ENCODE data around the gene RNF217.
A peak's percentile ranks its signal among the peaks of the same experiment; 100 is the strongest.
"Not testable (repeated sequence)": the region's sequence is repeated elsewhere in the genome, so short reads cannot be mapped to it uniquely, and the experiment has no call there.

RNF217 gene

DNA sequence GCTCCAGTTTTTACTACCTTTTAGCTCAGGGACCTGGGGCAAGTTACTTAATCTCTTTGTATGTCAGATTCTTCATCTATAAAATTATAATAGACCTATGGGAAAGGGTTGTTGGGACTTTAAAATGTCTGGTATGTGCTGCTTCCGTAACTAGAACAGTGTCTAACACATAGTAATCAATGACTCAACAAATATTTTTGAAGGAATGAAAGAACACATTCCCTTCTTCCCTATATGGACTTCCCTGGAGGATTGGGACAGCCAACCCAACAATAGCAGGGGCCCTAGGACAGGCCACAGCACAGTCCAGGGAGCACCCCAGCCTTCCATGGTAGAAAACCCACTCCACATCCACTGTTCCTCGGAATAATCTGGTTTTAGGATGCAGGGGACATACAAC lies 140.7 kb downstream of the RNF217 start:
- no peak for DNase-seq

DNA sequence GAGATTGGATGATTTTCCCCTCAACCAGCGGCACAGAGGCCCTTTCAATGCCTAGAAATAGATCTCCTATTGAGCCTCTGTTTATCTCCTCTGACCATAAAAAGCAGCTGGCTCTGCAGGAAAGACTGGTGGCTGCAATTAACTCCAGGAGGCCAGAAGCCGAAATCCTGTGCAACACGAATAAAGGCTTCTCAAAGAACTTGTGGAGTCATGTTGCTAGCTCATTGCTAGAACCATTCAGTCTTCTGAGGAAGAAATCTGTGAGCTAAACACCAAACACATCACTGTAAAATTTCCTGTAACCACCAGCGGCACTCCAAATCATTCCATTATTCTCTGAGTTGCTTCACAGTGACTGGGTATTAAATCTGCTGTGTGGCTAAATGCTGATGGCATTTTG lies 142.2 kb downstream of the RNF217 start:
- DNase-seq, result no peak

DNA sequence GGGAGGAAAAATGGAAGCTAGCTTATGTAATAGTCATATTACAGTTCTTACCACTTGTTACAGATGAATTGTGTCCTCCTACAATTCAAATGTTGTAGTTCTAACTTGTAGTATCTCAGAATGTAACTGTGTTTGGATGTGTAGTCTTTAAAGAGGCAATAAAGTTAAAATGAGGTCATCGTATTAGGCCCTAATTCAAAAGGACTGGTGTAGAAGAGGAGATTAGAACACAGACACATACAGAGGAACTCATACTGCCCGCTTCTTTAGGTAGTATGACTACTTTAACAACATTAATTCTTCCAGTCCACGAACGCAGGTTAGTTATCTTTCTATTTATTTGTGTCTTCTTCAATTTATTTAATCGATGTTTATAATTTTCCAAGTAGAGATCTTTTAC lies 144.8 kb downstream of the RNF217 start:
- DNase-seq, result no peak

DNA sequence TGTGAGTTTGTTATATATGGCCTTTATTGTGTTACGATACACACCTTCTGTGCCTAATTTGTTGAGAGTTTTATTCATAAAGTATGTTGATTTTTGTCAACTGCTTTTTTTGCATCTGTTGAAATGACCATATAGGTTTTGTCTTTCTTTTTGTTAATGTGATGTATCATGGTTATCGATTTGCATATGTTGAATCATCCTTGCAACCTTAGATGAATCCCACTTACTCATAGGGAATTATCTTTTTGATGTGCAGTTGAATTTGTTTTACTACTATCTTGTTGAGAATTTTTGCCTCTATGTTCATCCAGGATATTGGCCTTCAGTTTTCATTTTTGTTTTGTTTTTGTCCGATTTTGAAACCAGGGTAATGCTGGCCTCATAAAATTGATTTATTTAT lies 145.7 kb downstream of the RNF217 start:
- no peak for DNase-seq

DNA sequence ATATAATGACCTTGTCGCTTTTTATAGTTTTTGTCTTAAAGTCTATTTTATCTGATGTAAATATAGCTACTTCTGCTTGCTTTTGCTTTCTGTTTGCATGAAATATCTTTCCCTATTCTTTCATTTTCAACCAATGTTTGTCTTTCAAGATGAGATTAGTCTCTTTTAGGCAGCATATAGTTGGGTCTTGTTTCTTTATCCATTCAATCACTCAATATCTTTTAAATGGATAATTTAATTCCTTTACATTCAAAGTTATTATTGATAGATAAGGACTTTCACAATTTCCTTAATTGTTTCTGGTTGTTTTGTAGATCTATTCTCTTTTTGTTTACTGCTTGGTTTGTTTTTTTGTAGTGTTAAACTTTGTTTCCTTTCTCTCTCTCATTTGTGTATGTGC lies 147.8 kb downstream of the RNF217 start:
- DNase-seq, result no peak

DNA sequence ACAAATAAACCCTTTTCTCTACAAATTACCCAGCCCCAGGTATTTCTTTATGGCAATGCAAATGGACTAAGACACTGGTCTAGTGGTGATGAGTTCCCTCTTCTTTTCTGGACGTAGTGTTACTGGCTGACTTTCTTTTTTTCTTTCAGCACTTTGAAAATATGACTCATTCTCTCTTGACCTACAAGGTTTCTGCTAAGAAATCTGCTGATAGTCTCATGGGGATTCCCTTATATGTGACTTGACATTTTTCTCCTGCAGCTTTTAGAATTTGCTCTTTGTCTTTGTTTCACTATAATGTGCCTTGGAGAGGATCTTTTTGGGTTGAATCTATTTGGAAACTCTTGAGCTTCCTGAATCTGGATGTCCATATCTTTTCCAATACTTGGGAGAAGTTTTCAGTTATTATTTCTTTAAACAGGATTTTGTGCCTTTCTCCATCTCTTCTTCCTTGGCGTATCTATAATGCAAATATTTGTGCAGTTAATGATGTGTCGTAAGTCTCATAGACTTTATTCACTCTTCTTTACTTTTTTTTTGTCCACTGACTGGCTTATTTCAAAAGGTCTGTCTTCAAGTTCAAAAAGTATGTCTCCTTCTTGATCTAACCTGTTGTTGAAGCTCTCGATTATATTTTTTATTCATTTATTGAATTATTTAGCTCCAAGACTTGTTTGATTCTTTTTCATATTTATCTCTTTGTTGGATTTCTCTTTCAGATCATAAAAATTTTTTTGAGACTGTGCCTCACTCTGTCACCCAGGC lies 149.2 kb downstream of the RNF217 start:
- DNase-seq, result no peak

DNA sequence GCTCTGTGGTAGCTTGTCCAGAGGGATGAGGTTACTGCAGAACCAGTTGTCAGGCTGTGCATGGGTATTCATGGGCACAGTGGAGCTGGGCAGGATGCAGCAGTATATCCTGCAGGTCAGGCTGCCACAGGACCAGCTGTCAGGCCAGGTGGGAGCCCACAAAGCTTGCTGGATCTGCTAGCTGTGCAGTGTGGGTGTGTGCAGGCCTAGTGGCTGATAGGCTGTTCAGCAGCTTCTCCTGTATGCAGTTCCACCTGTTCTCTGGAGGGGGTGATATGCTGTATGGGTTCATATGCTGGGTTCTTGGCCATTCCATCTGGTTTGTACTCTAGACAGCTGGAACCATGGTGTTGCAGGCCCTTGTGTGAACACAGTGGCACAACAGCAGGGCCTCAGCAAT lies 150.7 kb downstream of the RNF217 start:
- DNase-seq, result no peak

DNA sequence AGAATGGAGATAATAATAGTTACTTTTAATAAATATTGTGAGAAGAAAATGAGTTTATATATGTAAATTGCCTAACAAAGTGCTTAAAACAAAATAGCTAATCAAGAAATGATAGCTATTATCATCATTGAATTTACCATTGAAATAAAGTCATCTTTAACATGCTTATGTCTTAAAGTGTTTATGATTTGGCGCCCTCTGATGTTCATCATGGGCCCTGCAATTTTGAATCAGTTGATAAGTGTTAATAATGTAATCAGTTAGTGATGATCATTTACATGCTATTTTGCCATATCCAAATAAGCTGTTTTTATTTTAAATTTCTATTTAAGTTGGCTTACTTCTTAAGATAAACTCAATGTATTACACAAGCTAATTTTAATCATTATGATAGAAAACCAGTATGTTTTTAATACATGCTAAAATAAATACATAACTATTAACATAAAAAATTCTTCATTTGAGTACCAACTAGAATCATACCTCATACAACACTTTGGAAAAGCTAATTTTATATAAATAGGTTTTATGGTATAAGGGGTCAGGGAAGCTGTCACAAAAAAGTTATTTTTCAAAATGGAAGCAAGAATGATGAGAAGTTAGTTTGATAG lies 152.1 kb downstream of the RNF217 start:
- peak; percentile 42 for DNase-seq

DNA sequence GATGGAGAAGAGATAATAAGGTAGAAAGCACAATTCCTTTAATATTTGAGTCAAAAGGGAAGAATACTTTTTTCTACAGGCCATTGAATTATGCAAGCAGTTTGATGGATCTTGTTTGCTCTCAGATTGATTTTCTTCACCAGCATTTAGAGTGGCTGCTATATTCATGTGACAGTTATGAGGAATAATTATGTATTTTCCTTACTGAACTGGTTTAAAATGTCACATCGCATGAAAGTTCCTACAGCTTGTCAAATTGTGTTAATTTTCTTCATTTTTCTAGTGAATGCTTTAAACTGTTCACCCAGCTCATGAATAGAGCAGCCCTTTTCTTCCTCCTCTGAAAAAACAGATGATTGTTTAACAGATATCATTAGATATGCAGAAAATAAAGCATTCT lies 153.9 kb downstream of the RNF217 start:
- DNase-seq, result no peak

DNA sequence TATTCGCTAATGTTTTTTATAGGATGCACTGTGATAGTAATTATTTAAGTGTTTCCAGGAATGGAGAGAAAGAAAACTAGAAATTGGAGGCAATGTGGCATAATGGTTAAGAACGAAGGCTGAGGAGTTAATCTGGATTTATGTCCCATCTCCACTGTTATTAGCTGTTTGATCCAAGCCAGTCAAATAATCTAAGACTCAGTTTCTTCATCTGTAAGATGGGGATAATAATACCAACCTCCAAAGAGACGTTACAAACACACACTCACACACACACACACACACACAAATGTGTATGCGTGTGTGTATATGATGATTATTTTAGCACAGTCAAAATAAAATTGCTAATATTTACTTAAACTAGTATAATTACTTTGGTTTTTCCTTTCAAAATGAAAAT lies 154.5 kb downstream of the RNF217 start:
- no peak for DNase-seq

DNA sequence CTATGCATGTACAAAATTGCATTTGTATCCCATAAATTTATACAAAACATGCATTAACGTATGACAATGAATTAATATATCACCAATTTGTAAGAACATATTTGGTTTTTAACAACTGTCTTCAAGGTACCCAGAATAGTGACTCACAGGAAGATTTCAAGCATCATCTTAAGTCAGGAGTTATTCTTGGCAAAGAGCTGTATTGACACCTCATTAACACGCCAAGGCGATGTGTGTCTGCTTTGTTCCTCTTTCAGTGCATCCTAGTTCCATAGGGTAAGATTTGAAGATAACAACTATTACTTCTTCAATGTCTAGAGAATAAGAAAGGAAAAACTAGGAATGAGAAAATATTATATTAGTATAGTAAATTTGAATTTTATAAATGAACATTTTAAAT lies 155.6 kb downstream of the RNF217 start:
- no peak for DNase-seq

DNA sequence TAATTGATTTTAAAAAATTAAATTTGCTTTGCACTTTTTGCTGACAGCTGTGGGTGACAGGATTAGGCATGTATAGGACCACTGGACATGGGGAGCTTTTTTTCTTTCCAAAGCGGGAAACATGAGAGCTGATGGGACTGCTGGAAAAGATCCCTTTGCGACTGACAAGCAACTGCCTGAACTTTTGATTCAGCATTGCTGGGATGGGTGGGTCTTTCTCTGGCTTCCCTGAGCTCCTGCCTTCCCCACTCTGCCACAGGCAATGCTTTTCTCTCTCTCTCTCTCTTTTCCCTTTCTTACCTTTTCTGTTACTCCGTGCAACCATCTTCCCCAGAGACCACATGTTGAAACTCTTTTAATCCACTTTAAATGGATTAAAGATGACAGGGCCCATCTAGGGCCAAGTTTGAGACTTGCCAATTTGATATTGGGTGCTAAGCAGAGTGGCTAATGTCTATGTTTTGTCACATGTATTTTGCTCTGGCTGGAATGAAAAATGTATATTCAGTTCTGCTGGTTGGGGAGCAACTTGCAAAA lies 157.9 kb downstream of the RNF217 start:
- DNase-seq, result no peak

DNA sequence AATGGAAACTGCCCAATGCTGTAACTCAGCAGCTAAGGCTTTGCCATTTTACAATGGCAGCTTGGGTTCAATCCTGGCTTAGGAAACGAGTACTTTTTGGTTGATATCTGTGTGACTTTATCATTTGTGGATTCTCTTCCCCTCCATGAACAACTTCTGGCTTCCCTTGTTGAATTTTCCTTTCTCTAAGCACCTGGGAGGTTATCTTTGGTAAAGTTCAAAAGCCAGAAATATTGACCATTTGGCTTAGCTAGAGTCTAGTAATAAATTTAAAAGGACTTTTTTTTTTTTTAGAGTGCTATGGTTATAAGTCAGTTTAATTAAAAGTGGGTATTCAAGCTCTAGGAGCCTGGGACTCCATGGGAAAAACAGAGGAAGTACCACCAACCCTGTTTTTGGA lies 159.7 kb downstream of the RNF217 start:
- no peak for DNase-seq

DNA sequence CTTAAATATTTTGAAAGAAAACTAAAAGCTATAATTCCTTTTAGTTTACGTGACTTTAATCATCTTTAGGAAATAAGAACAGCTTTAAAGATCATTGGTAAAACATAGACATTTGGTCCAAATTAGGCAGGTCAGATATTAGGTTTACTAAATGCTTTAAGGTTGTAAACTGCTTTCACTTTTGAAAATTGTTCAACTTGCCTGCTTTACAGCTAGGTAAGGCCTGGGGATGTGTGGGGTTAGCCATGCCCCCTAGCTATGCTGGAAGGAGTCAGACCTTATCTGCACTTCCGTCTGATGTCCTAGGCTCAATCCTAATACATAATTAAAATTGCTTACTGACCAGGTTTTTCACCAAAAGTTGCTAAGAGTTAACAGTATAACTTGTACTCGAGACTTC lies 160.8 kb downstream of the RNF217 start:
- DNase-seq, result no peak

DNA sequence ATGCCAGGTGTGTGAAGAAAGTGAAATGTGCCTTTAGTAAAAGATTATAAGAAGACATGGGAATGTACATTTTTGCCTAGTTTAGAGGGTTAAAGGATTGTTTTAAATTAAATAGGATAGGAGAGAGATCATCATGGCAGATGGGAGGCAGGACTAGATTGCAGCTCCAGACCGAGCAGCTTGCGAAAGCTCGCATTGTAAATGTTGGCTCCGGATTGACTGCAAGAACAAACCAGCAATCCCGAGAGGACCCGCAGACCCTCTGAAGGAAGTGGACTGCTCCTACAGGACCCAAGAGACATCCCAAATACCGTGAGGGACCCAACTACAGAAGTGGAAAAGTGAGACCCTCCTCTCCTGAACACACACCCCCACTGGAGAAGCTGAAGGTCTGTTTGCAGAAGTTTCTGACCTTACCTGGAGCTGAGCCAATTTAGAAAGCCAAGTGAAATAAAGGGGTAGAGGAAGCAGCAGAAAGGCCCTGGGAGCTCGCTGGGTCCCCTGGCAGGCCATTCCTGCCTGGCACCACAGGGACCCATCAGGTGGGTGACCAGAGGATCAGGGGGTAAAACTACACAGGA lies 161.3 kb downstream of the RNF217 start:
- no peak for DNase-seq

DNA sequence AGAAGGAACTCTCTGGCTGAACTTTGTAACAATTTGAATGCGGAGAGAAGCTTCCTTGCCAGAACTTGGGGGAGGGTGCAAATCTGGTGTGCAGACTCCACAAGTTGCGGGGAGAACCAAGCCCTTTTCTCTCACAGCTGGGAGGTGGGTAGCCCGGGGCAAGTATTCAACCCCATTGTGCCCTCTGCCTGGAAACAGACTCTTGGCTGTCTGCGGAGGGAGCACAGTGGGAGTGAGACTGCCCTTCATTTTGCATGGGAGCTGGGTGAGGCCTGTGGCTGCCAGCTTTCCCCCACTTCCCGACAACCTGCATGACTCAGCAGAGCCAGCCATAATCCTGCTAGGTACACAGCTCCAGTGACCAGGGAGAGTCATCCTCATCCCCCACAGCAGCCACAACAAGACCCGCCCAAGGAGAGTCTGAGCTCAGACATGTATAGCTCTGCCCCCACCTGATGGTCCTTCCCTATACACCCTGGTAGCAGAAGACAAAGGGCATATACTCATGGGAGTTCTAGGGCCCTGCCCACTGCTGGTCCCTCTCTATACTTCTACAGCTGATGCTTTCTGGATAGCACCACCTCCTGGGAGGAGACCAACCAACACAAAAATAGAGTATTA lies 161.9 kb downstream of the RNF217 start:
- no peak for DNase-seq

DNA sequence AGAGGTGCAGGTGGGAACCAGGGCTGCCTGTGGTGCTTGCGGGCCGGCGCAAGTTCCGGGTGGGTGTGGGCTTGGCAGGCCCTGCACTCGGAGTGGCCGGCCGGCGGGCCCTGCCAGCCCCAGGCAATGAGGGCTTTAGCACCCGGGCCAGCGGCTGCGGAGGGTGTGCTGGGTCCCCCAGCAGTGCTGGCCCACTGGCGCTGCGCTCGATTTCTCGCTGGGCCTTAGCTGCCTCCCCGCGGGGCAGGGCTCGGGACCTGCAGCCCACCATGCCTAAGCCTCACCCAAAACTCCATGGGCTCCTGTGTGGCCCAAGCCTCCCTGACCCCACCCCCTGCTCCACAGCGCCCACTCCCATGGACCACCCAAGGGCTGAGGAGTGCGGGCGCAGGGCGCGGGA lies 163.6 kb downstream of the RNF217 start:
- DNase-seq, result not testable (repeated sequence)

DNA sequence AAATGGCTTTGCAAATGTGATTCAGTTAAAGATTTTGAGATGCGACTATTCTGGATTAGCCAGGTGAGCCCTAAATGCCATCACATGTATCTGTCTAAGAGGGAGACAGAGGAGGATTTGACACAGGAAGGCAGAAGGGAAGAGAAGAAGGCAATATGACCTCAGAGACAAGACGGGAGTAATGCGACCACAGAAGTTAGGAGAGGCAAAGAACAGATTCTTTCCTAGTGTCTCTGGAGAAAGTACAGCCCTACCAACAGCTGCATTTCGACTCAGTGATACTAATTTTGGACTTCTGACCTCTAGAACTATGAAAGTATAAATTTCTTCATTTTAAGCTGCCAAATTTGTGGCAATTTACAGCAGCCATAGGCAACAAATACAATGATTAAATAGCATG lies 167.1 kb downstream of the RNF217 start:
- no peak for DNase-seq

DNA sequence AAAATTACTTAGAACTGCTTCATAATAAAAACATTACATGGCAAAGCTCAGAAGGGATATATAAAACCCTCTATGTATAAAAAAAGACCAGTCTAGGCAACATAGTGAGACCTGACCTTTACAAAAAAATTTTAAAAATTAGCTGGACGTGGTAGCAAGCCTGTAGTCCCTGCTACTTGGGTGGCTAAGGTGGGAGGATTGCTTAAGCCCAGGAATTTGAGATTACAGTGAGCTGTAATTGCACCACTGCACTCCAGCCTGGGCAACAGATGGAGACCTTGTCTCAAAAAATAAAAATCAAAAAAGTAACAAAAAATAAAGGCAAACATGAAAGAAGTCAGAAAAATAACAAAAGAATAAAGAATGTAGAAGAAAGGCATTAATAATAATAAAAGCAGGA lies 169.8 kb downstream of the RNF217 start:
- DNase-seq, result no peak

DNA sequence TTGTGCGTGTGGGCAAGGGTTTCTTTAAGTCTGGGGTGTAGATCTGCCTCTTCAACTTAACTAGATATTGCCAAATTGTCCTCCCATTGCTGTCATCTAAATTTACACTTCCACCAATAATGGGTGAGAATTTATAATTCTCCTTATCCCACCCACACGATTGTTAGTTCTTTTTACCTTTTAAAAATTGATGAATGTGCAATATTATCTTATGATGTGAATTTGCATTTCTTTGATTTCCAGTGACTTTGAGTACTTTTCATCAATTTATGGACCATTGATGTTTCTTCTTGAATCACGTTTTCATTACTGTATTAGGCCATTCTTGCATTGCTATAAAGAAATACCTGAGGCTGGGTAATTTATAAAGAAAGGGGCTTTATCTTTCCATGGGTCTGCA lies 174.1 kb downstream of the RNF217 start:
- no peak for DNase-seq

DNA sequence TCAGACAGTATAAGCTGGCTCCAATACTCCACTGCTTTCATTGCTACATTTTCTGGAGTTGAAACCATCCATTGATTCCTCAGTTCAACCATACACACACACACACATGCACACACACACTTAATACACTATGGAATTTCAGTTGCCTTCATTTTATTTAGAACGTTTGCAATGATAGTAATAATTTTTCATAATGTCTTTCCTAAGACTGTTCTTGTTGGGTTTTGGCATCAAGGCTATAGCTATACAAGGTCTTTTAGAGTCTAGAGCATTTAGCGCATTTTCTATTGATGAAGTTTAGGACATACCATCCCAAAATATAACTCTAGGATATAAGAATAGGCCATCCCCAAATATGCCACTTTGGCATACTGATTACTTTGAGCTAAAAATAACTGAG lies 175.8 kb downstream of the RNF217 start:
- no peak for DNase-seq

DNA sequence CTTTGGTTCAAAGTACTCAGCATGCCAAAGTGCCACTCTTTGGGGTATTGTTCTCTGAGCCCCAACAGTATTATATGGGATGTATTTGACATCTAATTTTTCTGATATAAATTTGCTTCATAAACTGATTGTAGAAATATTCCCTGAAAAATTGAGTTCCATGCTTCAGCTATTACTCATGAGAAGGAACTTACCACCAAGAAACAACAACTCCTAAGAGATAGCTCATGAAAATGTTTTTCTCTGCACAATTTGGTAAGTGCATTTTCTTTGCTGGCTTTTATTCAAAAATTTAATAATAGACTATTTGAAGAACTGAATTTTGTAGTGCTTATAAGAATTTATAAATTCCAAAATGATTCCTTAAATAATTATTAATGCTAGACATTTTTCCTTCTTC lies 178.6 kb downstream of the RNF217 start:
- DNase-seq, result no peak

Measured in stimulated activated CD4-positive, alpha-beta T cell treated with anti-CD3 and anti-CD28 coated beads, Interleukin-4, amount 100 ng/mL, for 1 hour (primary cell).